SU-DHL-6 (cell line): ENCODE data around the gene RAD51C.

ENCODE experiments used
- EZH2phosphoT487 ChIP-seq: fragments of 200-600 bp; sonication (generic), shearing (Covaris generic); conservative IDR thresholded peaks from 2 replicates; pipeline ENCODE4 v1.6.1; 2018; ENCODE audit warnings: mild to moderate bottlenecking, antibody characterized with exemption, low read length, moderate library complexity, mixed read lengths
- TF ChIP-seq, protein P1 (sequence below): fragments of 200-600 bp; sonication (generic); IDR thresholded peaks from one replicate; pipeline ENCODE4 v1.5.1; 2017; ENCODE audit warnings: antibody characterized with exemption, mild to moderate bottlenecking, low read length, moderate library complexity; ENCODE audit not compliant: insufficient read depth, poor library complexity, severe bottlenecking

DNA sequence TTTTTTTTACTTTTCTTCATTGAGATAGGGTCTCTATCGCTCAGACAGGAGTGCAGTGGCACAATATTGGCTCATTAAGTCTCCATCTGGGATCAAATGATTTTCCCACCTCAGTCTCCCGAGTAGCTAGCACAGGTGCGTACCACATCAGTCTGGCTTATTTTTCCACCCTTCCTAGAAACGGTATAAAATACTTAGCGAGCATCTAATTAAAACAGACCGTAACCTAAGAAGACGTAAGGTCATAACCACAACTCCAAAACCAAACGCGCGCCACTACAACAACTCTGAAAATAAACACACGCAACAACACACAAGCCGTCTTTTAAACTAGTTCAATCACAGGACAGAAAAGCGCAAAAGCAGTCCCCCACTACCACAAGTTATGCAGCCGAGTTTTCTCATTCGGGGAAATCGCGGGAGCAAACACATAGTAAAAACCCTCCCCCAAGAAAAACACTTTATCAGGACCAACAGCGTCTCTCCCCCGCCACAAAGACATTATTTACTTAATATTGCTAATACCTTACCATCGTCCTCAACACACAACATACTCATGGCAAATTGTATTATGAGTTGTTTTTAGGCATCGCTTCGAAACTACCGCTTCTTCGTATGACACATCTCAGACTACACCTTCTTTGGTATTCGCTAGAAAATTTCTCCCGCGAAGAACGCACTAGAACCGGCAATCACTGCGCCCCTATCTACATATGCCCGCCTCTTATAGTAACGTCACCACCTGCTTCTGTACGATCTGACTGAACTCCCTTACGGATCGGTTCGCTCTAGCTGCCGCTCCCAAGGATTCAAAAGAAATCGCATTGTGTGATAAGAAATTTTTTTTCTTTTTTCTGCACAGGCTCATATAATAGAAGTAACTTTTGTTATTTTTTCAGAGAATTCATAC lies 33.3 kb upstream of the RAD51C start:
- TF ChIP-seq, protein P1, sequence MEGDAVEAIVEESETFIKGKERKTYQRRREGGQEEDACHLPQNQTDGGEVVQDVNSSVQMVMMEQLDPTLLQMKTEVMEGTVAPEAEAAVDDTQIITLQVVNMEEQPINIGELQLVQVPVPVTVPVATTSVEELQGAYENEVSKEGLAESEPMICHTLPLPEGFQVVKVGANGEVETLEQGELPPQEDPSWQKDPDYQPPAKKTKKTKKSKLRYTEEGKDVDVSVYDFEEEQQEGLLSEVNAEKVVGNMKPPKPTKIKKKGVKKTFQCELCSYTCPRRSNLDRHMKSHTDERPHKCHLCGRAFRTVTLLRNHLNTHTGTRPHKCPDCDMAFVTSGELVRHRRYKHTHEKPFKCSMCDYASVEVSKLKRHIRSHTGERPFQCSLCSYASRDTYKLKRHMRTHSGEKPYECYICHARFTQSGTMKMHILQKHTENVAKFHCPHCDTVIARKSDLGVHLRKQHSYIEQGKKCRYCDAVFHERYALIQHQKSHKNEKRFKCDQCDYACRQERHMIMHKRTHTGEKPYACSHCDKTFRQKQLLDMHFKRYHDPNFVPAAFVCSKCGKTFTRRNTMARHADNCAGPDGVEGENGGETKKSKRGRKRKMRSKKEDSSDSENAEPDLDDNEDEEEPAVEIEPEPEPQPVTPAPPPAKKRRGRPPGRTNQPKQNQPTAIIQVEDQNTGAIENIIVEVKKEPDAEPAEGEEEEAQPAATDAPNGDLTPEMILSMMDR, result no peak
- no peak for TF ChIP-seq EZH2phosphoT487
